PFSK-1 (cell line): Measurements from ENCODE around the gene RAD51B.

Experiments used
- FOXP2 ChIP-seq: optimal IDR thresholded peaks from 2 replicates; pipeline ENCODE3; 2011; ENCODE audit warnings: borderline replicate concordance, control low read depth, inconsistent platforms; ENCODE audit not compliant: insufficient read depth; ENCODE audit errors: extremely low read length, extremely low read depth
- POLR2AphosphoS5 ChIP-seq: IDR thresholded peaks from 2 replicates; pipeline ENCODE4 v1.6.1; 2012; ENCODE audit warnings: low read depth, mild to moderate bottlenecking, control low read depth, low read length, moderate library complexity
- TF ChIP-seq, protein P1 (sequence below), 2 experiments: IDR thresholded peaks; 2 replicates each; pipeline versions ENCODE4 v1.6.1 to v1.8.0; 2011 to 2012; ENCODE audit warnings: low read depth in 2 of 2, low read length in 2 of 2, control low read depth in 1 of 2, inconsistent platforms in 1 of 2, mild to moderate bottlenecking in 1 of 2, moderate library complexity in 1 of 2; ENCODE audit not compliant: insufficient read depth in 1 of 2

DNA sequence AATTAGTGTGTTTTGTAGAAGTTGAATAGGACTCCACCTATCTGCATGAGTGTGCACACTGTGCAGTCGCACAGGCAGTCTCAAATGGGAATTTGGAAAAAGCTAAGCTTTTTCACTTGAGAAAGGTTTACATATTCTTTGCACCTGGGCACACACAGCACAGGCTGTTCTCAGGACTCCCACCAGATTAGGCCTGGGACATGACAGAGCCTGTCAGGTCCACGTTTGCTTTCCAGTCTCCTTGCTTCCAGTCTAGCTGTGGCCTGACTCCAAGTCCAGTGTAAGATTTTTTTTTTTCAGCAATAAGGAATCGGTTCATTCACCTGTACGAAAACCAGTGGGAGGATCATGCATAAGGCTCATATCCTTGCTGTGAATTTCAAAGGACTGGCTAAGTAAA lies 792.0 kb downstream of the RAD51B start:
- no peak for TF ChIP-seq FOXP2
- TF ChIP-seq, protein P1, sequence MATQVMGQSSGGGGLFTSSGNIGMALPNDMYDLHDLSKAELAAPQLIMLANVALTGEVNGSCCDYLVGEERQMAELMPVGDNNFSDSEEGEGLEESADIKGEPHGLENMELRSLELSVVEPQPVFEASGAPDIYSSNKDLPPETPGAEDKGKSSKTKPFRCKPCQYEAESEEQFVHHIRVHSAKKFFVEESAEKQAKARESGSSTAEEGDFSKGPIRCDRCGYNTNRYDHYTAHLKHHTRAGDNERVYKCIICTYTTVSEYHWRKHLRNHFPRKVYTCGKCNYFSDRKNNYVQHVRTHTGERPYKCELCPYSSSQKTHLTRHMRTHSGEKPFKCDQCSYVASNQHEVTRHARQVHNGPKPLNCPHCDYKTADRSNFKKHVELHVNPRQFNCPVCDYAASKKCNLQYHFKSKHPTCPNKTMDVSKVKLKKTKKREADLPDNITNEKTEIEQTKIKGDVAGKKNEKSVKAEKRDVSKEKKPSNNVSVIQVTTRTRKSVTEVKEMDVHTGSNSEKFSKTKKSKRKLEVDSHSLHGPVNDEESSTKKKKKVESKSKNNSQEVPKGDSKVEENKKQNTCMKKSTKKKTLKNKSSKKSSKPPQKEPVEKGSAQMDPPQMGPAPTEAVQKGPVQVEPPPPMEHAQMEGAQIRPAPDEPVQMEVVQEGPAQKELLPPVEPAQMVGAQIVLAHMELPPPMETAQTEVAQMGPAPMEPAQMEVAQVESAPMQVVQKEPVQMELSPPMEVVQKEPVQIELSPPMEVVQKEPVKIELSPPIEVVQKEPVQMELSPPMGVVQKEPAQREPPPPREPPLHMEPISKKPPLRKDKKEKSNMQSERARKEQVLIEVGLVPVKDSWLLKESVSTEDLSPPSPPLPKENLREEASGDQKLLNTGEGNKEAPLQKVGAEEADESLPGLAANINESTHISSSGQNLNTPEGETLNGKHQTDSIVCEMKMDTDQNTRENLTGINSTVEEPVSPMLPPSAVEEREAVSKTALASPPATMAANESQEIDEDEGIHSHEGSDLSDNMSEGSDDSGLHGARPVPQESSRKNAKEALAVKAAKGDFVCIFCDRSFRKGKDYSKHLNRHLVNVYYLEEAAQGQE (IDR thresholded peaks at IDR 0.05; ENCODE audit: insufficient read depth in 1 of 2, low read depth in 2 of 2, low read length in 2 of 2), result no peak
- TF ChIP-seq POLR2AphosphoS5, result no peak
